ENCODE results near the gene UGT2A3.

UGT2A3 gene

GRCh38 chr4:68912807-68913206 is 38.8 kb downstream of the UGT2A3 start:
- DNase-seq (ENCODE audit: low read depth in 2 of 2): no peak

DNA sequence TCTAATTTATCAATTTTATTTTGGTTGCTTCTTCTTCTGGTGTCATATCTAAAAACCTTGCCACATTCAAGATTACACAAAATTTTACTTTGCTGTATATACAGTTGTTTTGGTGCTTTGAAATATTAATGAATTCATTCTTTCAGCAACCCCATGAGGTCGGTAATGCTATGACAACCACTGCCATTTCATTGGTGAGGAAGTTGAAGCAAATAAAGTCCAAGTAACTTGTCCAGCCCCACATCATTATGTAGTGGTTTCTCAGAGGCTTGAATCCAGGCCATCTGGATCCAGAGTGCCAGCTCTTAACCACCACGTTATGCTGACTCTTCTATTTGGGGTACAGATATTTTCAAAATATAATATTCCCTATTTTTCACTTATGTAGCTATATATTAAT is 42.2 kb downstream of the UGT2A3 start:
- DNase-seq (ENCODE audit: low read depth in 2 of 2): no peak

DNA sequence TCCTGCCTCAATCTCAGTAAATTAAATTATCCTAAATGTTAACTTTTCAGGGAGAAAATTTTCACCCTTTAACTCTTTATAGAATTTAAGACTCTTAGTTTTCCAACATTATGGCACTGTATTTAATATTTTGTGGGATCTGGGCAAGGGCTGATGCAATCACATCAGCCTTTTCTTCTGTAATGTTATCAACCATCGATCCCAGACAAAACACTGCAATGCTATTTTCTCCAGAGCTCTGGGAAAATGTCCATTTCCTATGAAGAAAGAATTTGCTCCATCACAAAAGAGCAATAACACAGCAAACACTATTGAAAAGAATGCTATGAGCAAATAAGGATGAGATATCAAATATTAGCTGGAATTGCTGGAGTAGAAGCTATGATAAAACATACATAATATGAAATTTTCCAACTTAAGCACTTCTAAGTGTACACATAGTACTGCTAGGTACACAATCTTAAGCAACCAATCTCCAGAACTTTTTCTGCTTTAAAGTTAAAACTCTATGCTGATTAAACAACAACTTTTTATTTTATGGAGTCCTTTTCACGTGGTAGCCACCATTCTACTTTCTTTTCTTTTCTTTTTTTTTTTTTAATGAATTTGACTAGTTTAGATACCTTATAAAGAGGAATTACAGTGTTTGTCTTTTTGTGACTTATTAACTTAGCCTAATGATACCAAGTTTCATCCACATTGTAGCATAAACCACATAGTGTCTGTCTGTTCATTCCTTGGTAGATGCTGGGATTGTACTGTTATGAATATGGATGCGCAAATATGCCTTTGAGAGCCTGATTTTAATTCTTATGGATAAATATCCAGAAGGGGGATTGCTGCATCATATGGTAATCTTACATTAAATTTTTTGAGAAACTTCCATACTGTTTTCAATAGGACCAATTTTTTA is 43.6 kb downstream of the UGT2A3 start:
- no peak for DNase-seq (ENCODE audit: low read depth in 2 of 2)

GRCh38 chr4:68907245-68907644 is 44.4 kb downstream of the UGT2A3 start:
- DNase-seq (ENCODE audit: low read depth in 2 of 2): no peak

DNA sequence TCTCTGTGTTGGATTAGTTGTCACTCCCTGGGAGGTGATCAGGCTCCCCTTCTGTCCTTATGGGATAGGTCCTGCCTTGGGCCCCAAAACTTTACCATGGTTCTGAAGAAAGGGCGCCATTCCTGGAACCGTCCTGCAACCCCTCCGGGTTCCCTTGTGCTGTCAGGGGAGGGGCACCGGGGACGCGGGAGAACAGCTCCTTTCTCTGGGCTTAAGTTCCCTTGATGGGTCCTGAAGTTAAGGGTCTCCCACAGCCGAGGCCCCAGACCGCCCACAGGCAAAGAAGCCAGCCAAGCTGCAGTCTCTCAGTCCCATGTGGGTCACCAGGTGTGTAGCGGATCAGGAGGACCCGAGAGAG is 44.8 kb downstream of the UGT2A3 start:
- no peak for DNase-seq (ENCODE audit: low read depth in 2 of 2)

- DNase-seq (ENCODE audit: low read depth in 2 of 2): no peak
Measured at GRCh38 chr4:68905939-68906779, 45.4 kb downstream of the UGT2A3 start.

DNA sequence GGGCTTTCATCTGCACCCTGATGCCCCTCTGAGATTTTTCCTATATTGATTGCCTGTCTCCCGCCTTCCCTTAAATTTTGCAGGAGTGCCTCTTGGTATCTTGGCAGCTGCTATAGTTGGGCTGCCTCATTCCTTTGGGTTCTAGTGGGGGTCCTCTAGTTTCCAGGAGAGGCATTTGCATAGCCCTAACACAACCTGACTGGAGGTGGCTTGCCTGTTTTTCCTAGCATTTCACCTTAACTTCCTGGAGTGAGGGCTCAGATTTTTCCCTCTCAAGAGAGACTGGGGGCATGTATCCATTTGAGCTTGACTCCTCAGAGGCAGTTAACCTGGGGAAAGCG is 46.0 kb downstream of the UGT2A3 start:
- no peak for DNase-seq (ENCODE audit: low read depth in 2 of 2)

GRCh38 chr4:68904786-68905185 is 46.8 kb downstream of the UGT2A3 start:
- DNase-seq (ENCODE audit: low read depth in 2 of 2): no peak

DNA sequence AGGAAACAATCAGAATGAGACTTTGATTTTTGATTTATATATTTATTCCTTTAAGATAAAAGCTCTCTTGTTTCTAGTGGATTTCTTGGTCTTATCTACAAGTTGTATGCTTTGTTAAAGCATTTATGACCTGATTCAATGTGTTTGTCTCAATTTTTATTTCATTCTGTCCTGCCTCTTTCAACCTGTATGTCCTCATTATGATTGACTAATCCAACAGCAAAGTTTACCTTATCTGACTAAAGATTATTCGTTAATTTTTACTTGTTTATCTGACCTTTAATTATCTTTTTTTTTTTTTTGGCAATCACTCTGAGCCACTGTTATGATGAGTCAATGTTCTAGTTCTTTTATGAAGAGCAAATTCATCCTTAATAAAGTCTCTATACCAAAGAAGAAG is 54.9 kb downstream of the UGT2A3 start:
- no peak for DNase-seq (ENCODE audit: low read depth in 2 of 2)

DNA sequence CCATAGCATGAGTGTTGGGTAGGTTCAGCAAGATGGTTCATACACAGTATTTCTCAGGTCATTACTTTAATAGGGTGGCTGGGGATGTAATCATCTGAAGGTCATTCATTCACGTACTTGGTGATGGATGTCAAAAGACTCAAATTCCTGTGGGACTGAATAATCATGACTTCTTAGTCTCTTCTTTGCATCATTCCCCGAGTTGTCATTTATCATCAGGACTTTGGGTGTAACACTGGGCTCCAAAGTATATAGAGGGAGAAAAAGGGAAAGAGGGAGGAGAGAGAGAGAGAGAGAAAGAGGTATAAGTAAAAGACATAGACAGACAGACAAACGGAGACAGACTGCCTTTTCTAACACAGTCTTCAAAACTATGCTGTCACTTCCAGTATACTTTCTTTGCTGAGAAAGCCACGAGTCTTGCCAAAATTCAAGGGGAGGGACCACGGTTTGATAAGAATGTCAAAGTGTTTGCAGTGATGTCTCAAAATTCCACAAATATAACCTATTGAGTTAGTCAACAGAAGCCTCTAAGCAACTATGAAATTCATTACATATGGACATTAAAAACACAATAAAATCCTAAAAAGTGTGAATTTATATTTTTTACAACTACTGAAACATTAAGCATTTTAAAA is 55.9 kb downstream of the UGT2A3 start:
- DNase-seq (ENCODE audit: low read depth in 2 of 2): no peak

DNA sequence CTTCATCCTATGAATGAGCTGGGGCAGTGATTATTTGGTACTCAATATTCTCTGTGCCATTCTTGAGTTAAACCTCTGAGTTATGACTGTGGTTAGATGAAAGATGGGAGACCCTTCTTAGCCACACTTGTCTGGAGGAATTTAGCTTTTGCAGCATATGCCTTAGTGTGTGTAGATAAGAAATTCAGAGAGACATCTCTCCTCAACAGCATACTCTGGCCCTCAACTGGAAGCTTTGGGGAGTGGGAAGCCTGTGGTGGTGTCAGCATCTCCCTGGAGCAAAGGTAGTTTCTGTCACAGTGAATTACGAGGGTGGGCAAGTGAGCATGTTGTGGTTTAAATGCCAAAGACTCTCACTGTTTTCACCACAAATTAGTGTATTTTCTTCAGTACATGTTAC is 58.7 kb downstream of the UGT2A3 start:
- DNase-seq (ENCODE audit: low read depth in 2 of 2): no peak

- DNase-seq (ENCODE audit: low read depth in 2 of 2): no peak
Measured at GRCh38 chr4:68891678-68892077, 59.9 kb downstream of the UGT2A3 start.

- no peak for DNase-seq (ENCODE audit: low read depth in 2 of 2)
Measured at GRCh38 chr4:68885545-68885944, 66.1 kb downstream of the UGT2A3 start.

DNA sequence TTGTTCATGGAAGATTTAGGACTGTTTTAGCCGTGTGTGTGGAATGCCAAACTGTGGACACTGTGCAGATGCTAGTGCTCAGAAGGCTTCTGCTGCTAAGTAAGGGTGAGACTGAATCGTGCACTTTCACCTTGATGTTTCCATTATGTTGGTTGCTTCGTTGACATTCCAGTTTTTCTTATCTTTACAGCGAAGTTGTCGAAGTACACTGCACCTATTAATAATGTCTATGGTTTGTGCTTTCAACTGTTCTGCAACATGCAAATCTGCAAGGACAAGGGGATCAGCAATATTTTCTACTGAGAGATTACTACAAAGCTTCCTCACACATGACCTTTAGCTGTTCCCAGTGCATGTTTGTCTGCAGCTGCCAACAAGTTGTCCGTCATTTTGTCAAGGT is 67.7 kb downstream of the UGT2A3 start:
- DNase-seq (ENCODE audit: low read depth in 2 of 2): no peak

Measured in activated CD4-positive, alpha-beta T cell treated with anti-CD3 and anti-CD28 coated beads for 24 hours (primary cell).